Measurements from ENCODE around the gene DAZL. TPM values are rescaled to one million over a fixed set of nuclear protein-coding genes. Genes with fewer than 3 reads are reported as not detected.

The DAZL gene
- total and polyA plus RNA-seq, 9 of the 15 experiments (the other 6 are each of a cell fraction or from before 2014, with no cell fraction given), result not detected

DNA sequence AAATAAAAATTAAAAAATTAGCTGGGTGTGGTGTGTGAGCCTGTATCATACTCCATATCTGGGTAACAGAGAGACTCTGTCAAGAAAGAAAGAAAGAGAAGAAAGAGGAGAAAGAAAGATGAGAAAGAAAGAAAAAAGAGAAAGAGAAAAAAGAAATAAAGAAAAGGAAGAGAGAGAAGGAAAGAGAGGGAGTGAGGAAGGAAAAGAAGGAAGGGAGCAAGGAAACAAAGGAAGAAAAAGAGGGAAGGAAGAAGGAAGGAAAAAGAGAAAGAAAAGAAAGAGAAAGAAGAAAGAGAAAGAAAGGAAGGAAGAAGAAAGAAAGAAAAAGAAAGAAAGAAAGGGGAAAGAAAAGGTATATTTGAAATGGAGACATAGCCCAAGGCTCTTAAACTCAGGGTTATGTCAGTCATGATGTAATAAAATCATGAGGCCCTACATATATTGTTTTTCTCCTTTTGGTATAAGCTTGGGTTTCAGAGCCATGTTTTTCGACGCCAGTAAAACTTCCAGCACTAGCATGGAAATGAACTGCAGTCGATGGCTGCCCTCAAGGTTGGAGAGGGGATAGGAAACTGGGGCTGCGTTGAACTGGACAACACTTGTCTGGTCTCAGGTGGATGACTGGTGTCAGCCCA lies 53.8 kb downstream of the DAZL start (continued):
- TF ChIP-seq NFIC (IDR thresholded peaks at IDR 0.05) (peak; percentile 31; the same call in 1 of the 2 replicates), MCM7 (IDR thresholded peaks at IDR 0.05) (0 out of 4 replicates have a peak, but pooled peaks of 1 of the 2 experiments have one; percentile 79), CSDE1 (IDR thresholded peaks at IDR 0.05) (0 out of 4 replicates have a peak, but pooled peaks of 1 of the 2 experiments have one; percentile 66), U2AF2 (optimal IDR thresholded peaks at IDR 0.05; ENCODE audit: low read depth, low read length) (no peak), ZNF76 (CRISPR knock-in tag; IDR thresholded peaks at IDR 0.05; ENCODE audit: borderline replicate concordance) (no peak), HMG20B (CRISPR knock-in tag; IDR thresholded peaks at IDR 0.05) (no peak), SNIP1 (IDR thresholded peaks at IDR 0.05; ENCODE audit: low read depth) (peak; percentile 69; the same call in 1 of the 2 replicates), NBN (IDR thresholded peaks at IDR 0.05; ENCODE audit: low read depth) (peak; percentile 63; the same call in 1 of the 2 replicates), ELF4 (CRISPR knock-in tag; IDR thresholded peaks at IDR 0.05) (peak; percentile 4; the same call in 1 of the 2 replicates), KHSRP (IDR thresholded peaks at IDR 0.05) (peak; percentile 42; the same call in 1 of the 2 replicates), EHMT2 (IDR thresholded peaks at IDR 0.05) (peak; percentile 22), RFX7 (CRISPR knock-in tag; IDR thresholded peaks at IDR 0.05) (no peak), GTF2E2 (tag; IDR thresholded peaks at IDR 0.05) (no peak), BCOR (IDR thresholded peaks at IDR 0.05) (peak; percentile 19; the same call in 1 of the 2 replicates), RAD51 (IDR thresholded peaks at IDR 0.05; ENCODE audit: borderline replicate concordance, low read depth) (no peak), PML (IDR thresholded peaks at IDR 0.05; ENCODE audit: low read length) (no peak), ZNF512 (tag; IDR thresholded peaks at IDR 0.05) (peak; percentile 100), ZNF324 (CRISPR knock-in tag; IDR thresholded peaks at IDR 0.05) (no peak), ASH1L (IDR thresholded peaks at IDR 0.05; ENCODE audit: borderline replicate concordance, low read depth, partially characterized antibody) (peak; percentile 69), ZNF79 (CRISPR knock-in tag; IDR thresholded peaks at IDR 0.05; ENCODE audit: low read depth) (no peak), MTA1 (IDR thresholded peaks at IDR 0.05; ENCODE audit: borderline replicate concordance) (peak; percentile 75), SLC30A9 (CRISPR knock-in tag; IDR thresholded peaks at IDR 0.05) (no peak), PHB2 (IDR thresholded peaks at IDR 0.05; ENCODE audit: low read depth) (peak; percentile 66; the same call in 1 of the 2 replicates), MTA2 (IDR thresholded peaks at IDR 0.05; ENCODE audit: low read depth) (peak; percentile 56; the same call in 1 of the 2 replicates)
- TF ChIP-seq, protein P1, sequence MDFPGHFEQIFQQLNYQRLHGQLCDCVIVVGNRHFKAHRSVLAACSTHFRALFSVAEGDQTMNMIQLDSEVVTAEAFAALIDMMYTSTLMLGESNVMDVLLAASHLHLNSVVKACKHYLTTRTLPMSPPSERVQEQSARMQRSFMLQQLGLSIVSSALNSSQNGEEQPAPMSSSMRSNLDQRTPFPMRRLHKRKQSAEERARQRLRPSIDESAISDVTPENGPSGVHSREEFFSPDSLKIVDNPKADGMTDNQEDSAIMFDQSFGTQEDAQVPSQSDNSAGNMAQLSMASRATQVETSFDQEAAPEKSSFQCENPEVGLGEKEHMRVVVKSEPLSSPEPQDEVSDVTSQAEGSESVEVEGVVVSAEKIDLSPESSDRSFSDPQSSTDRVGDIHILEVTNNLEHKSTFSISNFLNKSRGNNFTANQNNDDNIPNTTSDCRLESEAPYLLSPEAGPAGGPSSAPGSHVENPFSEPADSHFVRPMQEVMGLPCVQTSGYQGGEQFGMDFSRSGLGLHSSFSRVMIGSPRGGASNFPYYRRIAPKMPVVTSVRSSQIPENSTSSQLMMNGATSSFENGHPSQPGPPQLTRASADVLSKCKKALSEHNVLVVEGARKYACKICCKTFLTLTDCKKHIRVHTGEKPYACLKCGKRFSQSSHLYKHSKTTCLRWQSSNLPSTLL (IDR thresholded peaks at IDR 0.05), result peak; percentile 72
- TF ChIP-seq, protein P2, sequence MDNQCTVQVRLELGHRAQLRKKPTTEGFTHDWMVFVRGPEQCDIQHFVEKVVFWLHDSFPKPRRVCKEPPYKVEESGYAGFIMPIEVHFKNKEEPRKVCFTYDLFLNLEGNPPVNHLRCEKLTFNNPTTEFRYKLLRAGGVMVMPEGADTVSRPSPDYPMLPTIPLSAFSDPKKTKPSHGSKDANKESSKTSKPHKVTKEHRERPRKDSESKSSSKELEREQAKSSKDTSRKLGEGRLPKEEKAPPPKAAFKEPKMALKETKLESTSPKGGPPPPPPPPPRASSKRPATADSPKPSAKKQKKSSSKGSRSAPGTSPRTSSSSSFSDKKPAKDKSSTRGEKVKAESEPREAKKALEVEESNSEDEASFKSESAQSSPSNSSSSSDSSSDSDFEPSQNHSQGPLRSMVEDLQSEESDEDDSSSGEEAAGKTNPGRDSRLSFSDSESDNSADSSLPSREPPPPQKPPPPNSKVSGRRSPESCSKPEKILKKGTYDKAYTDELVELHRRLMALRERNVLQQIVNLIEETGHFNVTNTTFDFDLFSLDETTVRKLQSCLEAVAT (IDR thresholded peaks at IDR 0.05), result peak; percentile 55 to 65; a peak in 3 of 4 replicates
- TF ChIP-seq, protein P3, sequence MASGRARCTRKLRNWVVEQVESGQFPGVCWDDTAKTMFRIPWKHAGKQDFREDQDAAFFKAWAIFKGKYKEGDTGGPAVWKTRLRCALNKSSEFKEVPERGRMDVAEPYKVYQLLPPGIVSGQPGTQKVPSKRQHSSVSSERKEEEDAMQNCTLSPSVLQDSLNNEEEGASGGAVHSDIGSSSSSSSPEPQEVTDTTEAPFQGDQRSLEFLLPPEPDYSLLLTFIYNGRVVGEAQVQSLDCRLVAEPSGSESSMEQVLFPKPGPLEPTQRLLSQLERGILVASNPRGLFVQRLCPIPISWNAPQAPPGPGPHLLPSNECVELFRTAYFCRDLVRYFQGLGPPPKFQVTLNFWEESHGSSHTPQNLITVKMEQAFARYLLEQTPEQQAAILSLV (tag; IDR thresholded peaks at IDR 0.05), result no peak
